Muscle layer of duodenum (tissue), 2 donors: Measurements from ENCODE around the gene EYS.
"Not testable (repeated sequence)": the region's sequence is repeated elsewhere in the genome, so short reads cannot be mapped to it uniquely, and the experiment has no call there.

ENCODE experiments used
- H3K27ac ChIP-seq: one replicate; pipeline ENCODE4 v1.7.0; 2013; ENCODE audit warnings: mild to moderate bottlenecking, low read length
- H3K27me3 ChIP-seq: one replicate; pipeline ENCODE4 v1.7.0; 2013; ENCODE audit warnings: low read depth, mild to moderate bottlenecking, control low read depth, low read length
- H3K36me3 ChIP-seq, 2 donors: one replicate each; pipeline ENCODE4 v1.7.0; 2013; ENCODE audit warnings: low read length in 2 of 2, control low read depth in 1 of 2, mild to moderate bottlenecking in 1 of 2; ENCODE audit not compliant: insufficient read depth in 2 of 2, control insufficient read depth in 1 of 2
- H3K4me1 ChIP-seq, 2 donors: one replicate each; pipeline ENCODE4 v1.7.0; 2013; ENCODE audit warnings: low read length in 2 of 2, mild to moderate bottlenecking in 2 of 2, control low read depth in 1 of 2, moderate library complexity in 1 of 2; ENCODE audit not compliant: insufficient read depth in 2 of 2, control insufficient read depth in 1 of 2
- H3K4me3 ChIP-seq, 2 donors: one replicate each; pipeline ENCODE4 v1.7.0; 2013; ENCODE audit warnings: low read length in 2 of 2, low read depth in 1 of 2, mild to moderate bottlenecking in 1 of 2
- H3K9me3 ChIP-seq, 2 donors: one replicate each; pipeline ENCODE4 v1.7.0; 2013; ENCODE audit warnings: low read length in 2 of 2, control low read depth in 1 of 2, mild to moderate bottlenecking in 1 of 2; ENCODE audit not compliant: control insufficient read depth in 1 of 2
- donor health status: healthy.

Gene EYS

GRCh38 chr6:63953336-63954021 is 1753.5 kb downstream of the EYS start:
- not testable (repeated sequence) for H3K36me3 ChIP-seq, H3K4me3 ChIP-seq, H3K4me1 ChIP-seq, H3K27ac ChIP-seq, H3K9me3 ChIP-seq, H3K27me3 ChIP-seq

- Histone ChIP-seq H3K9me3 (no peaks in the 10 kb centered on the region), H3K27me3 (no peaks in the 10 kb centered on the region), H3K27ac (no peak overlapping the region), H3K4me1 (no peaks in the 10 kb centered on the region), H3K36me3 (no peaks in the 10 kb centered on the region), H3K4me3 (no peak overlapping the region)
Measured at GRCh38 chr6:63947792-63948529, 1759.1 kb downstream of the EYS start.

DNA sequence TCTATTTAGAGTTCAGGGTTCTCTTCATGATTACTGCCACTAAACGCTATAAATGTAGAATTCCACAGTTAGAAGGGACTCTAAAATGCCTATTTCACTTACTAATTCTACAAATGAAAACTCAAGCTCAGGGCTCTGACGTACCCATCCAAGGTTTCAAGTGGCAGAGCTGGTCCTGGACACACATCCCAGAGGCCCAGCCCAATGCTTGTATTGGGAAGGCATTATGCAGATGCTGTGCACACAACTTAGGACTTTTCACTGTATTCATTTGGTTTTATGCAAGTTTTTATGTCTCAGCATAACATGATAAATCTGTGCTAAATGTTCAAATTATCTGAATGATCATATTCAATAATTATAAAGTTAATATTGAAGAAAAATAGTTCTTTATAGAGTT is 1761.0 kb downstream of the EYS start:
- Histone ChIP-seq H3K27me3 (no peaks in the 10 kb centered on the region), H3K36me3 (no peaks in the 10 kb centered on the region), H3K4me3 (no peak overlapping the region), H3K4me1 (no peaks in the 10 kb centered on the region), H3K27ac (no peak overlapping the region), H3K9me3 (no peaks in the 10 kb centered on the region)

DNA sequence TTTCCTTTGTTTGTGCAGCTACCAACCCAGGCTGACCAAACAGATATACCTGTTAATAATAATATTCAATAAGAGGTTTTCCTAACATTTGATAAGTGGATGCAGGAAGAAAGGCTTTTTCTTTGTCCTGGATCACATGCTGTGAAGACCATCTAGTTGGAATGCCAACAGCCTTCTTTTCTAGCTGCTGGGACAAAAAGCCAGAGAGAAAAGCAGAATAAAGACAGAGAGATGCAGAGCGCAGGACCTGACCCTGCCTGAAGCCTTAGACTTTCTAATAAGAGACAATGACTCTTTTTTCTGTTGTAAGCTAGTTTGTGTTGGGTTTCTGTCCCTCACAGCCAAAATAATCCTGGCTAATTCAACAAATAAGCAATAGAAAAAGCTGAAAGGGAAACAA is 1763.2 kb downstream of the EYS start:
- H3K27ac ChIP-seq, result no peak overlapping the region

DNA sequence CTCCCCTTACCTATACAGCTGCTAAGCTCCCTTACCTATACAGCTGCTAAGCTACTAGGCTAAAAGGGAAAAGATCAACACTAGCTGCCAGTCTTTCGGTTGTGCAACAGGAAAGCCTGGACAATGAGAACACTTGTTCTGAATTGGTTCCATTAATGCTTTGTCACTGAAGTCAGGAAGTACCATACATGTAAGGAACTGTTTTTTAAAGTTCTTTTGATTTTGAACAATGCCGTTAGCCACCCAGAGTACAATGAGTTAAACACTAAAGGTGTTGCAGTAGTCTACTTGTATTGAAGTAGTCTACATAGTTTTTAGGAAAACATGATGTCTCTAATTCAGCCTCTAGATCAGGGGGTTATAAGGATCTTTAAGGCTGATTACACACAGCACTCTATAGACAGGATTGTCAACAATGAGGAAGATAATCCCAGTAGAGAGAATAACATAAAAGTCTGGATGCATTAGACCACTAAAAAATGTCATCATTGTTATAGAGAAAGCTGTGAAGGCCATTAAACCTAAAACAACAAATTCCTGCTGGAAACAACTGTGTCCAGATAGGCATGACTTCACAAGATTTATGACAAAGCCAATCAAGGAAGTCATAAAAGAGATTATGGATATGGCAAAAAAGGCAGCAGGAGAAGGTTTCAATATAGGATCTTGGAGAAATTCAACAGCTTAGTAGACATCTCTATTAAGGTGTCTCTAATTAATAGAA is 1765.1 kb downstream of the EYS start:
- Histone ChIP-seq H3K4me3 (no peak overlapping the region), H3K27ac (no peak overlapping the region), H3K36me3 (no peaks in the 10 kb centered on the region), H3K27me3 (no peaks in the 10 kb centered on the region), H3K4me1 (no peaks in the 10 kb centered on the region), H3K9me3 (no peaks in the 10 kb centered on the region)

More for the DNA sequence above, 1763.2 kb downstream of the EYS start:
- Histone ChIP-seq H3K4me1 (no peaks in the 10 kb centered on the region), H3K4me3 (no peak overlapping the region), H3K9me3 (no peaks in the 10 kb centered on the region), H3K27me3 (no peaks in the 10 kb centered on the region), H3K36me3 (no peaks in the 10 kb centered on the region)

DNA sequence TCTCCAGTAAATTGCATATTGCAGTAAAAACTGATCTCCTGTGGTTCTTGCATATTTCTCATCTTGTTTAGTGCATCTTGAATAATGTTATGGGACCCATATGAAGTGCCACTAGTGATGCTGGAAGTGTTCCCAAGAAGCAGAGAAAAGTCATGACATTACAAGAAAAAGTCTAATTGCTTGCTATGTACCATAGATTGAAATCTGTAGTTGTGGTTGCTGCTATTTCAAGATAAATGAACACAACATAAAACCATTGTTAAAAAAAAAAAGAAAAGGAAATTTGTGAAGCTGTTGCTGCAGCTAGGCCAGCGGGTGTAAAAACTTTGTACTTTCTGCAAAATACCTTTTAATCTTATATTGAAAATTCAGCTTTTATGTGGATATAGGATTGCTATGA is 1767.0 kb downstream of the EYS start:
- H3K4me1 ChIP-seq, result no peaks in the 10 kb centered on the region
- no peak overlapping the region for H3K4me3 ChIP-seq
- no peaks in the 10 kb centered on the region for H3K36me3 ChIP-seq
- H3K9me3 ChIP-seq, result no peaks in the 10 kb centered on the region
- H3K27ac ChIP-seq, result no peak overlapping the region
- H3K27me3 ChIP-seq, result no peaks in the 10 kb centered on the region

DNA sequence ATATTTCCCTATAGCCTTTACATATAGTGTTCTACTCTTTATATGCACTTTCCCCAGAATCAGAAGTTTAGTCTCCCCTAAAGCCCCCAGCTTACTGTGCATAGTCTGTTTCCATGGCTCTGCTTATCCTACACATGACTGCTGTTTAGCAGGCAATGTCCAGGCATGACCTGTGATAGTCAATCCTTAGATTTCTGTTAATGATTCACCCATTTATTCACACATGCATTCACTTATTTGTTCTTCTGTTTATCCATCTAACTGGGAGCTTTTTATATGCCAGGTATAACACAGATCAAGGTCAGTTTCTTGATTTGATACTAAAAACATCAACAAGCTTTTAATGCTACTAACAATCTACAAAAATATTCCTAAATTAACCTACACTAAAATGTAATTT is 1770.6 kb downstream of the EYS start:
- Histone ChIP-seq H3K36me3 (no peaks in the 10 kb centered on the region), H3K27me3 (no peaks in the 10 kb centered on the region), H3K4me3 (no peak overlapping the region), H3K9me3 (no peaks in the 10 kb centered on the region), H3K4me1 (no peaks in the 10 kb centered on the region), H3K27ac (no peak overlapping the region)

DNA sequence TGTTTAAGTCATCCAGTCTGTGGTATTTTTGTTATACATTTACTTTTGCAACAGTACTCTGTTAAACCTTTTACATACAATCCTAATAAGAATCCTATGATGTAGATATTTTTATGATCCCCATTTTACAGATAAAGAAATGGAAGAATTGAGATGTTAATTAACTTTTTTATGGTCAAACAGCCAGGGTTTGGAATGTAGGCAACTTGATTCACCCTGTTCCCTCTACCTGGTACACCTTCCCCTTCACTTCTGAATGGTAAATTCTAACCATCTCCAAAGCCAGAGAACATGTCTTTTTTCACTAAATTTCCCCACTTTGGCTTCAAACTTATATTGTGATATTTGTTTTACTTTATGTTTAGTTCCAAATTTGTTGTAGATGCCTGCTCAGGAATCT is 1771.3 kb downstream of the EYS start:
- no peaks in the 10 kb centered on the region for H3K36me3 ChIP-seq
- H3K4me1 ChIP-seq, result no peaks in the 10 kb centered on the region
- no peaks in the 10 kb centered on the region for H3K27me3 ChIP-seq
- H3K27ac ChIP-seq, result no peak overlapping the region
- no peak overlapping the region for H3K4me3 ChIP-seq
- no peaks in the 10 kb centered on the region for H3K9me3 ChIP-seq

DNA sequence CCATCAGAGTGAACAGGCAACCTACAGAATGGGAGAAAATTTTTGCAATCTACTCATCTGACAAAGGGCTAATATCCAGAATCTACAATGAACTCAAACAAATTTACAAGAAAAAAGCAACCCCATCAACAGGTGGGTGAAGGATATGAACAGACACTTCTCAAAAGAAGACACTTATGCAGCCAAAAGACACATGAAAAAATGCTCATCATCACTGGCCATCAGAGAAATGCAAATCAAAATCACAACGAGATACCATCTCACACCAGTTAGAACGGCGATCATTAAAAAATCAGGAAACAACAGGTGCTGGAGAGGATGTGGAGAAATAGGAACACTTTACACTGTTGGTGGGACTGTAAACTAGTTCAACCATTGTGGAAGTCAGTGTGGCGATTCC is 1773.1 kb downstream of the EYS start:
- not testable (repeated sequence) for H3K27ac ChIP-seq, H3K9me3 ChIP-seq, H3K4me1 ChIP-seq, H3K27me3 ChIP-seq, H3K36me3 ChIP-seq, H3K4me3 ChIP-seq

DNA sequence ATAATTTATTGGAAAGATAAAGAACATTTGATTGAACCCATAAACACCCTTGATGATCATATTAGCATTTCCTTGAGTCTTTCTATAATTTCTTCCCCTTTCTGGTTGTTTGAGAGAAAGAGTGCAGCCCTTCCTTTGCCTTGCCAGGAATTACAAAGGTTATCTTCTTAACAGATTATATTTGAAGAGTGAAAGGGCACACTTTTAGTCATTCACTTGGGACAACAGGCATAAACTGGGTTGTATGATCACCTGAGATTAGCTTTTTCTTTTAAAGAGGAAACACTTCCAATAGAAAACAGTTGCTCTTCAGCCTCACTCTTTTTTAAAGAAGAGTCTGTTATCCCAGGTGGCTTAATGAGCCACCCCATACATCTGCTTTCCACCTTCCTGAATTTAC is 1776.2 kb downstream of the EYS start:
- Histone ChIP-seq H3K27ac (no peak overlapping the region), H3K27me3 (no peaks in the 10 kb centered on the region), H3K9me3 (no peaks in the 10 kb centered on the region), H3K36me3 (no peaks in the 10 kb centered on the region), H3K4me1 (no peaks in the 10 kb centered on the region), H3K4me3 (no peak overlapping the region)

DNA sequence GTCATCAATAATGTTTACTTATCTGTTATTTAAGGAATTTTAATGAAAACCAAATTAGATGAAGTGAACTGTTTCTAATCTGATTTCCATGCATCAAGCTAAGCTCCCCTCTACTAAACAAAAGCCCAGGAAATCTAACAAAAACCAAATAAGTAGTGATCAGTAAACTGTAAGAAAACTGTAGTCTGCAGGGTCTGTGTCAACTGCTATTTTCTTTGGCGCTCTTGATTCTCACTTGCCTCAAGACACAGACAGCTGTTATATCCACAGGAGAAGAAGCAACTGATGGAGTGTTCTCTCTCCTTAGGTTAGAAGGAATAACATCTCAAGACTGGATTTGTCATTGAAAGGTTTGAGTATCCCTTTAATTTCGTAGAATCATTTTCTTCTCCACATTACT is 1777.9 kb downstream of the EYS start:
- Histone ChIP-seq H3K36me3 (no peaks in the 10 kb centered on the region), H3K4me1 (no peaks in the 10 kb centered on the region), H3K27me3 (no peaks in the 10 kb centered on the region), H3K4me3 (no peak overlapping the region), H3K9me3 (no peaks in the 10 kb centered on the region), H3K27ac (no peak overlapping the region)
